MM.1S (cell line): ENCODE results near the gene CDK5RAP2.
"Not testable (repeated sequence)": the region's sequence is repeated elsewhere in the genome, so short reads cannot be mapped to it uniquely, and the experiment has no call there.

ENCODE experiments used
- DNase-seq: peaks from one replicate; pipeline ENCODE4 v3.0.0-alpha.2; 2015
- H2AFZ ChIP-seq: fragments of 300-600 bp; sonication (generic); 2 replicates; pipeline ENCODE4 v1.6.0; 2016; ENCODE audit warnings: antibody characterized with exemption, low read length
- H3F3A ChIP-seq: fragments of 300-600 bp; sonication (generic); 2 replicates; pipeline ENCODE4 v1.6.1; 2016; ENCODE audit warnings: mild to moderate bottlenecking, antibody characterized with exemption, low read length, moderate library complexity, mixed read lengths; ENCODE audit not compliant: insufficient read depth
- H3K27ac ChIP-seq: fragments of 300-600 bp; sonication (generic); 2 replicates; pipeline ENCODE4 v1.5.1; 2016; ENCODE audit warnings: mild to moderate bottlenecking, low read length
- H3K27me3 ChIP-seq: fragments of 300-600 bp; sonication (generic); replicated peaks from 2 replicates; pipeline ENCODE4 v1.6.0; 2016; ENCODE audit warnings: low read length; ENCODE audit not compliant: insufficient read depth
- H3K36me3 ChIP-seq: fragments of 300-600 bp; sonication (generic); replicated peaks from 2 replicates; pipeline ENCODE4 v1.6.1; 2016; ENCODE audit warnings: mild to moderate bottlenecking, low read length, mixed read lengths; ENCODE audit not compliant: insufficient read depth
- H3K4me1 ChIP-seq: fragments of 300-600 bp; sonication (generic); 2 replicates; pipeline ENCODE4 v1.6.1; 2016; ENCODE audit warnings: low read length, mixed read lengths
- H3K4me2 ChIP-seq: fragments of 300-600 bp; sonication (generic); 2 replicates; pipeline ENCODE4 v1.6.0; 2016; ENCODE audit warnings: low read depth, low read length
- H3K4me3 ChIP-seq: fragments of 300-600 bp; sonication (generic); 2 replicates; pipeline ENCODE4 v1.5.1; 2016; ENCODE audit warnings: low read length, mixed read lengths
- H3K79me2 ChIP-seq: fragments of 300-600 bp; sonication (generic); 2 replicates; pipeline ENCODE4 v1.6.1; 2016; ENCODE audit warnings: mixed run types, low read length, mixed read lengths
- H3K9ac ChIP-seq: fragments of 300-600 bp; sonication (generic); 2 replicates; pipeline ENCODE4 v1.6.1; 2016; ENCODE audit warnings: low read length, mixed read lengths
- H3K9me2 ChIP-seq: fragments of 300-600 bp; sonication (generic); replicated peaks from 2 replicates; pipeline ENCODE4 v1.6.1; 2016; ENCODE audit warnings: mild to moderate bottlenecking, low read length, mixed read lengths; ENCODE audit not compliant: insufficient read depth
- H3K9me3 ChIP-seq: fragments of 300-600 bp; sonication (generic); replicated peaks from 2 replicates; pipeline ENCODE4 v1.6.1; 2016; ENCODE audit warnings: mild to moderate bottlenecking, low read length, mixed read lengths; ENCODE audit not compliant: insufficient read depth
- H4K20me1 ChIP-seq: fragments of 300-600 bp; sonication (generic); 2 replicates; pipeline ENCODE4 v1.6.1; 2016; ENCODE audit warnings: mild to moderate bottlenecking, low read length, moderate library complexity, mixed read lengths; ENCODE audit not compliant: insufficient read depth
- CTCF ChIP-seq: fragments of 300-600 bp; sonication (generic); IDR thresholded peaks from 2 replicates; pipeline ENCODE4 v1.5.1; 2016; ENCODE audit warnings: antibody characterized with exemption, low read length, mixed read lengths
- EZH2 ChIP-seq: fragments of 300-600 bp; sonication (generic); optimal IDR thresholded peaks from 2 replicates; pipeline ENCODE3; 2017; ENCODE audit warnings: low read depth, mild to moderate bottlenecking, antibody characterized with exemption, low read length, mixed read lengths
- EZH2phosphoT487 ChIP-seq: fragments of 300-600 bp; sonication (generic); IDR thresholded peaks from 2 replicates; pipeline ENCODE4 v1.6.1; 2018; ENCODE audit warnings: antibody characterized with exemption, low read length

The CDK5RAP2 gene

GRCh38 chr9:120532891-120533290 lies 47.1 kb downstream of the CDK5RAP2 start:
- Histone ChIP-seq H3F3A (no peaks in the 10 kb centered on the region), H3K9me2 (no peaks in the 10 kb centered on the region), H3K4me2 (no peak overlapping the region), H3K27ac (no peak overlapping the region), H3K4me1 (no peaks in the 10 kb centered on the region), H3K36me3 (peaks cover 31% of the 10 kb centered on the region), H2AFZ (no peak overlapping the region), H4K20me1 (no peaks in the 10 kb centered on the region), H3K27me3 (no peaks in the 10 kb centered on the region), H3K79me2 (no peaks in the 10 kb centered on the region), H3K9ac (no peak overlapping the region), H3K4me3 (no peak overlapping the region), H3K9me3 (no peaks in the 10 kb centered on the region)
- DNase-seq, result no peak
- TF ChIP-seq CTCF (no peak), EZH2phosphoT487 (no peak), EZH2 (no peak)

- Histone ChIP-seq H3F3A (no peaks in the 10 kb centered on the region), H3K4me2 (no peak overlapping the region), H3K9me2 (no peaks in the 10 kb centered on the region), H3K9ac (no peak overlapping the region), H3K27ac (no peak overlapping the region), H3K4me3 (no peak overlapping the region), H2AFZ (no peak overlapping the region), H4K20me1 (no peaks in the 10 kb centered on the region), H3K79me2 (no peaks in the 10 kb centered on the region), H3K4me1 (no peaks in the 10 kb centered on the region), H3K27me3 (no peaks in the 10 kb centered on the region), H3K9me3 (no peaks in the 10 kb centered on the region), H3K36me3 (peaks cover 31% of the 10 kb centered on the region)
- TF ChIP-seq EZH2phosphoT487 (no peak), CTCF (no peak), EZH2 (no peak)
- DNase-seq, result no peak
These were observed 47.5 kb downstream of the CDK5RAP2 start for GRCh38 chr9:120532475-120532874.

- H3K9me2 ChIP-seq, result no peaks in the 10 kb centered on the region
- no peaks in the 10 kb centered on the region for H3K79me2 ChIP-seq
- DNase-seq, result peak; percentile 26
- H3K9me3 ChIP-seq, result no peaks in the 10 kb centered on the region
- H3K4me1 ChIP-seq, result no peaks in the 10 kb centered on the region
- H3K27me3 ChIP-seq, result no peaks in the 10 kb centered on the region
- TF ChIP-seq EZH2 (no peak), CTCF (peak; percentile 47)
- no peaks in the 10 kb centered on the region for H4K20me1 ChIP-seq
- H3K9ac ChIP-seq, result no peak overlapping the region
- H3K27ac ChIP-seq, result no peak overlapping the region
- H3F3A ChIP-seq, result no peaks in the 10 kb centered on the region
- H3K4me3 ChIP-seq, result no peak overlapping the region
- no peak overlapping the region for H2AFZ ChIP-seq
- no peak overlapping the region for H3K4me2 ChIP-seq
- peaks cover 35% of the 10 kb centered on the region for H3K36me3 ChIP-seq
These were observed 48.2 kb downstream of the CDK5RAP2 start for GRCh38 chr9:120531683-120532300.

GRCh38 chr9:120530220-120530832 lies 49.6 kb downstream of the CDK5RAP2 start:
- not testable (repeated sequence) for H3K4me1 ChIP-seq, H3K9me2 ChIP-seq, H3F3A ChIP-seq, H2AFZ ChIP-seq, H3K9me3 ChIP-seq, H3K4me3 ChIP-seq, H3K27me3 ChIP-seq, H3K4me2 ChIP-seq, DNase-seq, H3K9ac ChIP-seq, H4K20me1 ChIP-seq, H3K79me2 ChIP-seq, H3K27ac ChIP-seq
- peaks cover 30% of the 10 kb centered on the region for H3K36me3 ChIP-seq
